GM19193 (cell line): ENCODE results near the gene PFKP.

ENCODE experiments used
- POLR2A ChIP-seq: IDR thresholded peaks from 4 replicates; pipeline ENCODE4 v1.6.1; 2011; ENCODE audit not compliant: insufficient read depth, insufficient read length; ENCODE audit errors: extremely low read depth

Gene PFKP

GRCh38 chr10:3095373-3096139 lies 28.2 kb downstream of the PFKP start:
- no peak for TF ChIP-seq POLR2A

- no peak for TF ChIP-seq POLR2A
These were observed 28.8 kb downstream of the PFKP start for GRCh38 chr10:3096149-3096548.

GRCh38 chr10:3097160-3097559 lies 29.8 kb downstream of the PFKP start:
- no peak for TF ChIP-seq POLR2A

GRCh38 chr10:3098689-3099088 lies 31.3 kb downstream of the PFKP start:
- TF ChIP-seq POLR2A = no peak

GRCh38 chr10:3099291-3100092 lies 32.1 kb downstream of the PFKP start:
- no peak for TF ChIP-seq POLR2A

- no peak for TF ChIP-seq POLR2A
These were observed 32.9 kb downstream of the PFKP start for GRCh38 chr10:3100093-3100792.

- TF ChIP-seq POLR2A = no peak
These were observed 33.7 kb downstream of the PFKP start for GRCh38 chr10:3100856-3101640.

GRCh38 chr10:3102720-3103427 lies 35.5 kb downstream of the PFKP start:
- no peak for TF ChIP-seq POLR2A

- no peak for TF ChIP-seq POLR2A
These were observed 36.3 kb downstream of the PFKP start for GRCh38 chr10:3103646-3104045.

GRCh38 chr10:3104251-3104918 lies 37.0 kb downstream of the PFKP start:
- no peak for TF ChIP-seq POLR2A

GRCh38 chr10:3105166-3105565 lies 37.8 kb downstream of the PFKP start:
- no peak for TF ChIP-seq POLR2A

GRCh38 chr10:3105905-3106304 lies 38.6 kb downstream of the PFKP start:
- TF ChIP-seq POLR2A = no peak

- TF ChIP-seq POLR2A = no peak
These were observed 39.6 kb downstream of the PFKP start for GRCh38 chr10:3106928-3107425.

- TF ChIP-seq POLR2A = no peak
These were observed 40.1 kb downstream of the PFKP start for GRCh38 chr10:3107426-3107961.

GRCh38 chr10:3108033-3108432 lies 40.7 kb downstream of the PFKP start:
- TF ChIP-seq POLR2A = no peak
